Measurements from ENCODE around the gene PLXNA4.

DNA sequence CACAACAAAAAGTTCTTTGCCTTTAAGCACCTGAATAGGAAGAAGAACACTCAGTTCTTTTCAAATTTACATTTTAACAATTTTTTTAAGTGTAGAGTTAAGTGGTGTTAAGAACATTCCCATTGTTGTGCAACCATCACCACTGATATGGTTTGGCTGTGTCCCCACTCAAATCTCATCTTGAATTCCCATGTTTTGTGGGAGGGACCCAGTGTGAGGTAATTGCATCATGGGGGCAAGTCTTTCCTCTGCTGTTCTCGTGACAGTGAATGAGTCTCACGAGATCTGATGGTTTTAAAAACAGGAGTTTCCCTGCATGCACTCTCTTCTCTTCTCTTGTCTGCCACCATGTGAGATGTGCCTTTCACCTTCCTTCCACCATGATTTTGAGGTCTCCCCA lies 155.7 kb downstream of the PLXNA4 start:
- TF ChIP-seq CTCF (IDR thresholded peaks at IDR 0.05) (no peak), EZH2 (IDR thresholded peaks at IDR 0.05; ENCODE audit: borderline replicate concordance, insufficient read depth, low read depth, low read length, poor library complexity, severe bottlenecking) (no peak)

Data from B cell (primary cell).